OCI-LY1 (cell line): ENCODE data around the gene SUSD6.
"Not testable (repeated sequence)": the region's sequence is repeated elsewhere in the genome, so short reads cannot be mapped to it uniquely, and the experiment has no call there.

Source experiments
- H2AFZ ChIP-seq: fragments of 200-600 bp; sonication (generic), shearing (Covaris generic); 2 replicates; pipeline ENCODE4 v1.6.0; 2014; ENCODE audit warnings: antibody characterized with exemption, mild to moderate bottlenecking, low read length
- H3F3A ChIP-seq: fragments of 200-600 bp; sonication (generic), shearing (Covaris generic); 2 replicates; pipeline ENCODE4 v1.6.0; 2014; ENCODE audit warnings: mild to moderate bottlenecking, antibody characterized with exemption, low read length, moderate library complexity; ENCODE audit not compliant: insufficient read depth
- H3K27ac ChIP-seq: fragments of 200-600 bp; sonication (generic); 2 replicates; pipeline ENCODE4 v1.5.1; 2014; ENCODE audit warnings: low read length, mixed run types, mild to moderate bottlenecking, low read depth; ENCODE audit not compliant: poor library complexity, severe bottlenecking
- H3K27me3 ChIP-seq: fragments of 200-600 bp; sonication (generic); 2 replicates; pipeline ENCODE4 v1.6.0; 2014; ENCODE audit warnings: antibody characterized with exemption, mild to moderate bottlenecking, low read length, moderate library complexity; ENCODE audit not compliant: insufficient read depth
- H3K36me3 ChIP-seq: fragments of 200-600 bp; sonication (generic); 2 replicates; pipeline ENCODE4 v1.6.1; 2014; ENCODE audit warnings: mild to moderate bottlenecking, antibody characterized with exemption, low read length, moderate library complexity, mixed read lengths; ENCODE audit not compliant: insufficient read depth
- H3K4me1 ChIP-seq: fragments of 200-600 bp; sonication (generic); 2 replicates; pipeline ENCODE4 v1.5.1; 2014; ENCODE audit warnings: mild to moderate bottlenecking, low read length, moderate library complexity; ENCODE audit not compliant: insufficient read depth, severe bottlenecking
- H3K4me2 ChIP-seq: fragments of 200-600 bp; sonication (generic), shearing (Covaris generic); 2 replicates; pipeline ENCODE4 v1.6.1; 2014; ENCODE audit warnings: low read length
- H3K4me3 ChIP-seq: fragments of 200-600 bp; sonication (generic); 2 replicates; pipeline ENCODE4 v1.5.1; 2014; ENCODE audit warnings: low read length, low read depth, mild to moderate bottlenecking, mixed read lengths; ENCODE audit not compliant: poor library complexity, severe bottlenecking
- H3K79me2 ChIP-seq: fragments of 200-600 bp; shearing (Covaris generic); 2 replicates; pipeline ENCODE4 v1.6.1; 2016; ENCODE audit warnings: mixed run types, low read length, mixed read lengths; ENCODE audit not compliant: insufficient read depth
- H3K9ac ChIP-seq: fragments of 200-600 bp; sonication (generic), shearing (Covaris generic); 2 replicates; pipeline ENCODE4 v1.6.1; 2014; ENCODE audit warnings: mild to moderate bottlenecking, low read length, mixed read lengths
- H3K9me2 ChIP-seq: fragments of 200-600 bp; sonication (generic), shearing (Covaris generic); 2 replicates; pipeline ENCODE4 v1.6.1; 2014; ENCODE audit warnings: low read depth, mild to moderate bottlenecking, low read length, mixed read lengths
- H3K9me3 ChIP-seq: fragments of 200-600 bp; shearing (Covaris generic); 2 replicates; pipeline ENCODE4 v1.6.1; 2014; ENCODE audit warnings: low read length, mixed read lengths
- H4K20me1 ChIP-seq: fragments of 200-600 bp; sonication (generic), shearing (Covaris generic); 2 replicates; pipeline ENCODE4 v1.6.0; 2016; ENCODE audit warnings: mild to moderate bottlenecking, low read length; ENCODE audit not compliant: insufficient read depth
- EZH2 ChIP-seq: fragments of 200-600 bp; sonication (generic), shearing (Covaris generic); IDR thresholded peaks from 2 replicates; pipeline ENCODE4 v1.8.0; 2017; ENCODE audit warnings: borderline replicate concordance, mixed run types, mild to moderate bottlenecking, antibody characterized with exemption, low read length, moderate library complexity, mixed read lengths
- TF ChIP-seq, protein P1 (sequence below): fragments of 200-600 bp; sonication (generic), shearing (Covaris generic); IDR thresholded peaks from 2 replicates; pipeline ENCODE4 v1.5.1; 2017; ENCODE audit warnings: mild to moderate bottlenecking, antibody characterized with exemption, low read length, moderate library complexity, mixed read lengths

The SUSD6 gene

DNA sequence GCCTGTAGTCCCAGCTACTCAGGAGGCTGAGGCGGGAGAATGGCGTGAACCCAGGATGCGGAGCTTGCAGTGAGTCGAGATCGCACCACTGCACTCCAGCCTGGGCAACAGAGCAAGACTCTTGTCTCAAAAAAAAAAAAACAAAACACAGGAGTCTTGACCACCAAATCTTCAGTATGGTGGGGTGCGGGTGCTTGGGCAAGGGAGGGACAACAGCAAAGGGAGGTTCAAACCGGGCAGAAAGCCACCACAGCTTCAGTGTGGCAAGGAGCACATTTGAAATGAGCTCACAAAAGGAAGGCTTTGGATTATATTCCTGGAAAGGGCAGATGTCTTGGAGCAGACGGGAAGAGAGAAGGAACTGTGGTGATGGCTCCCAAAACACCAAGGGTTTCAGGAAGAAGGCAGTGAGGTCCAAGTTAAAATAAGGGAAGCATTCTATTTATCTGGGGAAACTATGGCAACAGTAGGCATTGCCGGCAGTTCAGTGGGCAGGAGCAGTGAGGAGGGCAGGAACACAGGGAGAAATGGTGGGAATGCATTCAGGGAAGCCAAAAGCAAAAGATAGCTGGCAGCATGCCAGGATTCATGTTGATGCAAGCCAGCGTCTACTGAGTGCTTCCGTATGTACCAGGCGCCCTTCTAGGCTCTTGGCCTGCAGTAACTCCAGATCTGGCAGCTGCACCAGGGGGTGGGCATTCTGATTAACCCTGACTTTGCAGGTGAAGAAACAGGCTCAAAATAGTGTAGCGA, 104.5 kb downstream of the SUSD6 start:
- Histone ChIP-seq H3K36me3 (peaks cover 38% of the 10 kb centered on the region), H3K4me2 (no peak overlapping the region)
- TF ChIP-seq EZH2: no peak
- TF ChIP-seq, protein P1, sequence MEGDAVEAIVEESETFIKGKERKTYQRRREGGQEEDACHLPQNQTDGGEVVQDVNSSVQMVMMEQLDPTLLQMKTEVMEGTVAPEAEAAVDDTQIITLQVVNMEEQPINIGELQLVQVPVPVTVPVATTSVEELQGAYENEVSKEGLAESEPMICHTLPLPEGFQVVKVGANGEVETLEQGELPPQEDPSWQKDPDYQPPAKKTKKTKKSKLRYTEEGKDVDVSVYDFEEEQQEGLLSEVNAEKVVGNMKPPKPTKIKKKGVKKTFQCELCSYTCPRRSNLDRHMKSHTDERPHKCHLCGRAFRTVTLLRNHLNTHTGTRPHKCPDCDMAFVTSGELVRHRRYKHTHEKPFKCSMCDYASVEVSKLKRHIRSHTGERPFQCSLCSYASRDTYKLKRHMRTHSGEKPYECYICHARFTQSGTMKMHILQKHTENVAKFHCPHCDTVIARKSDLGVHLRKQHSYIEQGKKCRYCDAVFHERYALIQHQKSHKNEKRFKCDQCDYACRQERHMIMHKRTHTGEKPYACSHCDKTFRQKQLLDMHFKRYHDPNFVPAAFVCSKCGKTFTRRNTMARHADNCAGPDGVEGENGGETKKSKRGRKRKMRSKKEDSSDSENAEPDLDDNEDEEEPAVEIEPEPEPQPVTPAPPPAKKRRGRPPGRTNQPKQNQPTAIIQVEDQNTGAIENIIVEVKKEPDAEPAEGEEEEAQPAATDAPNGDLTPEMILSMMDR: no peak

DNA sequence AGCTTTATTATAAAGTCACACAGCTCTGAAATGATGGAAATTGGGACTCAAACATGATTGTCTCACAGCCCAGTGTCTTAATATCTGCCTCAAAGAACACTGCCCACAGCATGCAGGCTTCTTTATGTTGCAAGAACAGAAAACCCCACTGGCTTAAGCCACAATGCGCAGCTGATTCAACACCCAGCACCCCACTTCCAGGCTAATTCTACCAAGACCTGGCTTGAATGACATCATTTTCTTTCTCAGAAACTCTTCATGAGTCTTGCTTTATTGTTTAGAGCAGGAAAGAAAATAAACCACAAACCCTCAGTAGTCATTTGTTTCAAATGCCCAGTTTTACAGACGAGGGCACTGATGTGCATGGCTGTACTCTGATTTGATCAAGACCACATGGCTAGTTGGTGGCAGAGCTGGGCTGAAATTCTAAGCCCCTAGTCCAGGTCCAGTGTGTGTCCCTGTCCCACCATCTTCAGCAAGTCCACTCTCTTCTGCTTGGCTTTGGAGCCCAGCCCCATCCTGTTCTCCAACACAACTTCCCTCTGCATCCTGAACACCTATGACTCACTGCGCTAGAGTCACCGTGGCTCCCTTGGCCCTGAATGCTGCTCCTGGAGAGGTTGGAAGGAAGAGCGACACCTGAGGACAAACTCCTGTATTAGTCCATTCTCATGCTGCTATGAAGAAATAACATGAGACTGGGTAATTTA, 105.2 kb downstream of the SUSD6 start:
- no peaks in the 10 kb centered on the region for H4K20me1 ChIP-seq
- no peak overlapping the region for H3K9ac ChIP-seq
- no peaks in the 10 kb centered on the region for H3K9me3 ChIP-seq
- H2AFZ ChIP-seq: no peak overlapping the region
- H3F3A ChIP-seq: no peaks in the 10 kb centered on the region
- no peak for TF ChIP-seq EZH2
- TF ChIP-seq, protein P1: no peak
- no peak overlapping the region for H3K4me2 ChIP-seq
- H3K79me2 ChIP-seq: no peaks in the 10 kb centered on the region
- H3K4me3 ChIP-seq: no peak overlapping the region
- peaks cover 31% of the 10 kb centered on the region for H3K36me3 ChIP-seq
- H3K27ac ChIP-seq: no peak overlapping the region
- no peaks in the 10 kb centered on the region for H3K27me3 ChIP-seq
- H3K4me1 ChIP-seq: no peaks in the 10 kb centered on the region
- H3K9me2 ChIP-seq: no peaks in the 10 kb centered on the region

More for the DNA sequence above, 104.5 kb downstream of the SUSD6 start:
- H3F3A ChIP-seq: no peaks in the 10 kb centered on the region
- no peak overlapping the region for H3K4me3 ChIP-seq
- H3K9ac ChIP-seq: no peak overlapping the region
- no peaks in the 10 kb centered on the region for H3K9me3 ChIP-seq
- H3K4me1 ChIP-seq: no peaks in the 10 kb centered on the region
- H3K27me3 ChIP-seq: no peaks in the 10 kb centered on the region
- no peaks in the 10 kb centered on the region for H3K79me2 ChIP-seq
- H4K20me1 ChIP-seq: no peaks in the 10 kb centered on the region
- no peak overlapping the region for H2AFZ ChIP-seq
- H3K9me2 ChIP-seq: no peaks in the 10 kb centered on the region
- no peak overlapping the region for H3K27ac ChIP-seq

DNA sequence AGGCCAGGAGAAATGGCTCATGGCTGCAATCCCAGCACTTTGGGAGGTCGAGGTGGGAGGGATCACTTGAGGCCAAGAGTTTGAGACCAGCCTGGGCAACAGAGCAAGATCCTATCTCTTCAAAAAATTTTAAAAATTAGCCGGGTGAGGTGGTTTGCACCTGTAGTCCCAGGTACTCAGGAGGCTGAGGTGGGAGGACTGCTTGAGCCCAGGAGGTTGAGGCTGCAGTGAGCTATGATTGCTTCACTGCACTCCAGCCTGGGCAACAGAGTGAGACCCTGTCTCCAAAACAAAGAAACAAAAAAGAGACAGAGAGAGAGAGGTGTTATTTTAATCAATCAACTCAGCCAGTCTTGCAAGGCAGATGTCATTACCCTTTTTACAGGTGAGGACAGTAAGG, 107.2 kb downstream of the SUSD6 start:
- H3K27ac ChIP-seq, H3K9ac ChIP-seq, H3K4me3 ChIP-seq, H3K4me1 ChIP-seq, H4K20me1 ChIP-seq, H3K9me2 ChIP-seq, H3K4me2 ChIP-seq, H3F3A ChIP-seq, H3K9me3 ChIP-seq, H3K27me3 ChIP-seq, H2AFZ ChIP-seq, H3K79me2 ChIP-seq: not testable (repeated sequence)
- peaks cover 11% of the 10 kb centered on the region for H3K36me3 ChIP-seq
